SJCRH30 (cell line): ENCODE results near the gene MTA1. TPM values are rescaled to one million over a fixed set of nuclear protein-coding genes. Genes with fewer than 3 reads are reported as not detected.

ENCODE experiments used
- DNase-seq, 2 experiments: peaks; one replicate each; pipeline ENCODE4 v3.0.0-alpha.2; 2015 to 2020
- H3K27ac ChIP-seq: fragments of 250-450 bp; sonication (Bioruptor Pico); 2 replicates; pipeline ENCODE4 v1.5.1; 2020; ENCODE audit warnings: mild to moderate bottlenecking, moderate library complexity
- H3K27me3 ChIP-seq: fragments of 250-450 bp; sonication (Bioruptor Pico); 2 replicates; pipeline ENCODE4 v1.5.1; 2020; ENCODE audit warnings: mild to moderate bottlenecking, moderate library complexity
- H3K36me3 ChIP-seq: fragments of 250-450 bp; sonication (Bioruptor Pico); 2 replicates; pipeline ENCODE4 v1.5.1; 2020; ENCODE audit warnings: mild to moderate bottlenecking, moderate library complexity
- H3K4me1 ChIP-seq: fragments of 250-450 bp; sonication (Bioruptor Pico); 2 replicates; pipeline ENCODE4 v1.5.1; 2020; ENCODE audit warnings: mild to moderate bottlenecking, moderate library complexity
- H3K4me3 ChIP-seq: fragments of 250-450 bp; sonication (Bioruptor Pico); 2 replicates; pipeline ENCODE4 v1.5.1; 2020; ENCODE audit warnings: mild to moderate bottlenecking, moderate library complexity
- H3K9me3 ChIP-seq: fragments of 250-450 bp; sonication (Bioruptor Pico); replicated peaks from 2 replicates; pipeline ENCODE4 v1.5.1; 2020; ENCODE audit warnings: mild to moderate bottlenecking, moderate library complexity
- total RNA-seq: library from RNA; depleted of rRNA; stranded (reverse); fragments of >200 nt; shearing (Covaris generic); gene quantifications from 2 replicates; pipeline ENCODE4 v1.2.3, GENCODE V29; 2014

Gene MTA1
- total RNA-seq, 1 experiment from 2014 or later, result 117 TPM

DNA sequence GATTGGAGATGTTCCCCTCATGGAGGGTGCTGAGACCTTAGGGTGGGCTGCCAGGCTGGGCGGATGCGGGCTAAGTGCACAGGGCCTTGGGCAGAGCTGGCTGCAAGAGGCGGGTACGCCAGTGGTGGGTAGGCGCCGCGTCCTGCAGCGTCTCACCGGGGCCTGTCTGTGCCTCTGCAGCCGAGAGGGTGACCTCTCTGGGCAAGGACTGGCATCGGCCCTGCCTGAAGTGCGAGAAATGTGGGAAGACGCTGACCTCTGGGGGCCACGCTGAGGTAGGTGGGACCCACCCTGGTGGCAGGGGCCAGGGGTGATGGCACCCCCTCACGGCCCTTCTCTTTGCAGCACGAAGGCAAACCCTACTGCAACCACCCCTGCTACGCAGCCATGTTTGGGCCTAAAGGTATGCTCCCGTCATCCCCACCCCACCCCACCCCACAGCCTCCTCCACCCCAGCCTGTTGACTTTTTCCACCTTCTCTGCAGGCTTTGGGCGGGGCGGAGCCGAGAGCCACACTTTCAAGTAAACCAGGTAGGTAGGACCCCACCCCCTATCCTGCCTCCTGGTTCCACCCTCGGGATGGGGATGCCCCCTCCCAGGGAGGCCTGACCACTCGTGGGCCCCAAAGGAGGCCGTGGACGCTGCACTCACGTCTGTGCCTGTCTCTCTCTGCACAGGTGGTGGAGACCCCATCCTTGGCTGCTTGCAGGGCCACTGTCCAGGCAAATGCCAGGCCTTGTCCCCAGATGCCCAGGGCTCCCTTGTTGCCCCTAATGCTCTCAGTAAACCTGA lies 68.6 kb downstream of the MTA1 start:
- no peaks in the 10 kb centered on the region for H3K9me3 ChIP-seq
- H3K27ac ChIP-seq, result no peak overlapping the region
- H3K27me3 ChIP-seq, result no peaks in the 10 kb centered on the region
- no peak overlapping the region for H3K4me3 ChIP-seq
- H3K4me1 ChIP-seq, result peaks cover 27% of the 10 kb centered on the region; the same call in 1 of the 2 replicates
- DNase-seq, result no peak
- H3K36me3 ChIP-seq, result no peaks in the 10 kb centered on the region; the same call in 1 of the 2 replicates

DNA sequence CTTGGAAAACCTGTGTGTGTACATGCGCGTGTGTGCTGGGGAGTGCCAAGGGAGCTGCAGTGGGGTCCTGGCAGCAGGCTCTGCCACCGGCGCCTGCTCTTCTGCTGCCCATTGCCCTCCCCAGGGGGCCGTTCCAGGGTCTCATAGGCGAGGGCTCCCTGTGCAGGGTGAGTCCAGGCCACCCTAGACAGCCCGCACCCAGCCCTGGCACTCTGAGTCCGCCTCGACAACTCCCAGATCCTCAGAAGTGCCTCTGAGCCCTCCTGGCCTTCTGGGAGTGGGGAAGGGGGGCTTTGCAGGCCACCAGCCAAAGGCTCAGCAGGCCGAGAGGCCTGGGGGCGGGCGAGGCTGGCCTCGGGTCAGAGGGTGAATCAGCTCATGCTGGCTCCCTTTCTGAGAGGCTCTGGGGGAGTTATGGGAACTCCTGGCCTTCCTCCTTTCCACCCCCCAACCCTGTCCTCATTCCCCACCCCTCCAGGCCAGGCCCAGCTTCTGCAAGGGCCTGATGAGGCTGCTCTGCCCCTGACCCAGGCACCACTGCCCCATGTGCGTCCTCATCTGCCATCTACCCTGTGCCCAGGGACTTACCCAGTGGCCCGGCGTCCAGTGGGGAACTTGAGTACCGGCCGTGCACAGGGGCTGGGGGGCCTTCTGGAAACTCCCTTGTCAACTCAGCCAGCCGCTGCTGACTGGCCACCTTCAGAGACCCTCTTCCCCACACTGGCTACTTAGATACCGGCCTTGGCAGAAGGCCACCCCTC lies 69.3 kb downstream of the MTA1 start:
- Histone ChIP-seq H3K27me3 (no peaks in the 10 kb centered on the region), H3K36me3 (no peaks in the 10 kb centered on the region; the same call in 1 of the 2 replicates), H3K4me3 (peak overlapping the region; percentile 59), H3K9me3 (no peaks in the 10 kb centered on the region), H3K4me1 (peaks cover 19% of the 10 kb centered on the region; the same call in 1 of the 2 replicates), H3K27ac (peak overlapping the region; percentile 44)
- DNase-seq, result no peak

DNA sequence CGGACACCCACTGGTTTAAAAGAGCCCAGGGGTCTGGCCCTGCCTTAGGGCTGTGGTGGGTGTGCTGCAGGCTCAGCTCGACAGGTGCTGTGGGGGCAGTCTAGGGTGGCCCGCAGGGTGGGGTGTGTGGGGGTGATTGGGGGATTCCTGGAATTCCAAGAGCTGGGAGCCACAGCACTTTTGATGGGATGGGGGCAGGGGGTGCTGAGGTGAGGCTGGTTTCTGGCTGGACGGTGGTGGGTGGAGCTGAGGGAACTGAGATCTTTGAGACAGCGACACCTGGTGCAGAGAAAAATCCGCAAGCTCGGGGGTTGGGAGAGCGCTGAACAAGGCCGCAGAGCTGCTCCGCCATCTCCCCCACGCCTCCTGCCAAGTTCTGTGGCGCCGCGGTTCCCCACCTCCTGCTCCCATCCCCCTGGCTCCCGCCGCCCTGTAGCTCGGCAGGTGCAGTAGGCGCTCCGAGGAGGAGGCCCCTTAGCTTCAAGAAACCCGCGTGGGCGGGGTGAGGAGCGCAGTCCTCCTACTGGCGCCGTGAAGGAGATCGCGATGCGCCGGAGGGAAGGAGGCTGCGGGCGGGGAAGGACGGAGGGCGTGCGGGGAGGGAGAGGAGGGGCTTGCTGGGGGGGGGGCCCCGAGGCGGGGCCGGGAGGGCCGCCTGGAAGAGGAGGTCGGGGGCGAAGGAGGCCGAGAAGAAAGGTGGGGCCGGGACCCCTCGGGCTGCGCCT lies 70.1 kb downstream of the MTA1 start:
- peaks cover 12% of the 10 kb centered on the region; the same call in 1 of the 2 replicates for H3K4me1 ChIP-seq
- no peaks in the 10 kb centered on the region; the same call in 1 of the 2 replicates for H3K36me3 ChIP-seq
- H3K27me3 ChIP-seq, result no peaks in the 10 kb centered on the region
- peak overlapping the region; percentile 59 for H3K4me3 ChIP-seq
- no peaks in the 10 kb centered on the region for H3K9me3 ChIP-seq
- DNase-seq, result peak; percentile 91 to 92
- H3K27ac ChIP-seq, result peak overlapping the region; percentile 44

- H3K4me1 ChIP-seq, result peaks cover 8% of the 10 kb centered on the region; the same call in 1 of the 2 replicates
- no peaks in the 10 kb centered on the region; the same call in 1 of the 2 replicates for H3K36me3 ChIP-seq
- peak overlapping the region; percentile 44; the same call in 1 of the 2 replicates for H3K27ac ChIP-seq
- H3K4me3 ChIP-seq, result peak overlapping the region; percentile 59
- peak in 1 of 2 experiments; percentile 50 for DNase-seq
- H3K9me3 ChIP-seq, result no peaks in the 10 kb centered on the region
- no peaks in the 10 kb centered on the region for H3K27me3 ChIP-seq
Observed at GRCh38 chr14:105490267-105490571, 70.6 kb downstream of the MTA1 start.

DNA sequence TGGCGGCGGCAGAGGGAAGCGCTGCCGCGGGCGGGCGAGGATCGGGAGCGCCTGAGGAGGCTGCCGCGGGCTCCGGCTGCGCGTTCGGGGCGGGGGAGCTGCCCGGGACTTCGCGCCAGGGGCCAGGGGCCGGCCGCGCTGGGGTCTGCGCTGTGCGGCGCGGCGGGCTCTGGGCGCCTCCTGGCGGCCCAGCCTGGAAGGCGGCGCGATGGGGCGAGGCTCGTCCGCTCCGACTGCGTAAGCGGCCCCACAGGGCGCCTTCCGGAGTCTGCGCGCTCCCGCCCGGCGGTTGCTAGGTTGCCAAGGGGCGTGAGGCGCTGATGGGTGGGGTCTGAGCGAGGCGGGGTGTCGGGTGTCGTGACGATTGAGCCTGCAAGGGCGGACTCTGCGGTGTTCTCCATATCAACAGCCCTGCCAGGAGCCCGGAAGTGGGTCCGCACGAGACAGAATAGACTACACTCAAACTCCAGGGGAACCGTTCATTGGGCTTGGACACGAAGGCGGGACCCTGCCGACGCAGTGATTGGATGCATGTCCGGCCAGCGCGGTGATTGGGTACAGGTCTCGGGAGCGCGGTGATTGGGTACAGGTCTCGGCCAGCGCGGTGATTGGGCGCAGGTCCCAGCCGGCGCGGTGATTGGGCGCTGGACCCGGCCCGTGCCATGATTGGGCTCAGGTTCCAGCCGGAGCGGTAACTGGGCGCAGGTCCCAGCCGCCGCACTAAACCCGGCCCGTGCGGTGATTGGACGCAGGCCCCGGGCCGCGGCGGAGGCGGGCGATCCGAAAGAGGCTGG lies 71.1 kb downstream of the MTA1 start, which contains the start of gene TEDC1:
TEDC1 (plus strand) TSS at position 675 of the 794 bp plus-strand sequence. CDS start 130 bp downstream, outside the sequence.
- peak; percentile 100 for DNase-seq
- no peaks in the 10 kb centered on the region for H3K27me3 ChIP-seq
- H3K9me3 ChIP-seq, result no peaks in the 10 kb centered on the region
- H3K36me3 ChIP-seq, result no peaks in the 10 kb centered on the region; the same call in 1 of the 2 replicates
- H3K27ac ChIP-seq, result peak within 1 kb of the TSS; percentile 72
- peak within 1 kb of the TSS; percentile 91 for H3K4me3 ChIP-seq
- H3K4me1 ChIP-seq, result peaks cover 8% of the 10 kb centered on the region; the same call in 1 of the 2 replicates

DNA sequence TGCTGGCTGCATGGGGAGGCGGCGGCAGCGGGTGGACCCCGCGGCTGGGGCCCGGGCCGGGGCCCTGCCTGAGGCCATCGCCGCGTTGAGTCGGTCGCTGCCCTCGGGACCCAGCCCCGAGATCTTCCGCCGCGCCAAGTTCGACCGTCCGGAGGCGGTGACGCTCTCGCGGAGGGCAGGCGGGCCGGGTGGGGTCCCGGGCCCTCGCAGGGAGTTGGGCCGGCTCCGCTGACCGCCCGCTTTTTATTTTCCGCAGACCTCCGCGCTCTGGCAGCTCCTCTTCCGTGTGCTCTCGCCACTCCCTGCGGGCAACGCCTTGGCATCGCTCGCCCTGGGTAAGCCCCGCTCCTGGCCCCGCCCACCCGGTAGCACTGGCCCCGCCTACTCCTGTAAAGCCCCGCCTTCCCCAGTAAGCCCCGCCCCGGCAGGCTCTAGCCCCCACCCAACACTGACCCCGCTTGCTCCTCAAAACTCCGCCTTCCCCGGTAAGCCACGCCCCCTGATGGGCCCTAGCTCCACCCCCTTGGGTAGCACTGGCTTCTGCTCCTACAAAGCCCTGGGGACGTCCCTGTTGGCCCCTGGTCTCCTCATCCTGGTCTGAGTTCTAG lies 71.8 kb downstream of the MTA1 start:
- Histone ChIP-seq H3K27ac (peak overlapping the region; percentile 72), H3K4me1 (peaks cover 8% of the 10 kb centered on the region; the same call in 1 of the 2 replicates), H3K9me3 (no peaks in the 10 kb centered on the region), H3K27me3 (no peaks in the 10 kb centered on the region), H3K4me3 (peak overlapping the region; percentile 91), H3K36me3 (no peaks in the 10 kb centered on the region; the same call in 1 of the 2 replicates)
- peak; percentile 89 to 92 for DNase-seq

GRCh38 chr14:105492031-105492970 lies 72.7 kb downstream of the MTA1 start:
- Histone ChIP-seq H3K27me3 (no peaks in the 10 kb centered on the region), H3K4me3 (peak overlapping the region; percentile 91), H3K36me3 (no peaks in the 10 kb centered on the region; the same call in 1 of the 2 replicates), H3K4me1 (peaks cover 8% of the 10 kb centered on the region; the same call in 1 of the 2 replicates), H3K27ac (no peak overlapping the region), H3K9me3 (no peaks in the 10 kb centered on the region)
- no peak for DNase-seq

- Histone ChIP-seq H3K9me3 (no peaks in the 10 kb centered on the region), H3K27ac (no peak overlapping the region), H3K27me3 (no peaks in the 10 kb centered on the region), H3K4me3 (no peak overlapping the region), H3K36me3 (no peaks in the 10 kb centered on the region; the same call in 1 of the 2 replicates), H3K4me1 (peaks cover 15% of the 10 kb centered on the region)
- DNase-seq, result no peak
Observed at GRCh38 chr14:105492971-105493871, 73.6 kb downstream of the MTA1 start.

DNA sequence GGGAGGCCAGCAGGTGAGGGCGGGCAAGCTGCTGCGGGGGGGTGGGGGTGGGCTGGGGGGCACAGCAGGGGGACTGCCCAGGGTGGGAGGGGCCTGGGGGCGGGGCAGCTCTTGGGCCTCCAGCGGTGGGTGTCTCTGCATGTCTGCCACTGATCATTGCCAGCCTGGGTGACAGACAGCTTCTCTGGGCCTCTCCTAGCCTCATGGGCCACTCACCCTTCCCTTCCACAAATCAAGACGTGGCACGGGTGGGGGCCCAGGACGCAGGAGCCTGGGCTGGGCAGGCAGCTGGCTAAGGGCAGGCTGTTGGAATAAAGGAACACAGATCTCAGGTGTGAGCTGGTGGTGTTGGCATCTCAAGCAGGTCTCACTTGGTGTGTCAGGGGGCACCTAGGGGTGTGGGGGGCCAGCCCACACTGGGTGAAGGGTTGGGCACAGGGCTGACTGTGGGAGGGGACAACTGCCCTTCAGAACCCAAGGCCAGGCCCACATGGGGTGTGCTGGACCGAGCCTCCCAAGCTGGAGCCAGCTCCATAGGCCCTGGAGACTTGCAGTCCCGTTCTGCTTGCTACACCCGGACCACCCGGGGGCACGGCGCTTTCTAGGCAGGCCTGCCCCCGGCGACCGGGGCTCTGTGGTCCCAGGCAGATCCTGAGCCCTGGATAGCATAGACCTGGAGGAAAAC lies 74.4 kb downstream of the MTA1 start:
- no peak for DNase-seq
- Histone ChIP-seq H3K27me3 (no peaks in the 10 kb centered on the region), H3K4me1 (peaks cover 19% of the 10 kb centered on the region), H3K27ac (no peak overlapping the region), H3K36me3 (no peaks in the 10 kb centered on the region; the same call in 1 of the 2 replicates), H3K9me3 (no peaks in the 10 kb centered on the region), H3K4me3 (no peak overlapping the region)

DNA sequence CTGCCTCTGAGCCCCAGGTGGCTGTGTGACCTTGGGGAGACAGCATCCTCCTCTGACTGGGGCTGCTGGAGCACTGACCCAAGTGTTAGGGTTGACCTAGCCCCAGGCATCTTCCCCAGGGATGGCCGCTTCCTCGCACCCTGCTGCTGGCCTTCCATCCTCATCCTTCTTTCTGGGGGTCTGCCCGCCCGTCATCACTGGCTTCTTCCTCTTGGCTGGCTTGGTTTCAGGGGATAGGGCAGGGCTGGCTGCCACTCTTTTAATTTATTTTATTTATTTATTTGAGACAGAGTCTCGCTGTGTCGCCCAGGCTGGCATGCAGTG lies 74.9 kb downstream of the MTA1 start:
- Histone ChIP-seq H3K4me3 (no peak overlapping the region), H3K4me1 (peaks cover 17% of the 10 kb centered on the region), H3K36me3 (no peaks in the 10 kb centered on the region; the same call in 1 of the 2 replicates), H3K27ac (no peak overlapping the region), H3K9me3 (no peaks in the 10 kb centered on the region), H3K27me3 (no peaks in the 10 kb centered on the region)
- DNase-seq, result no peak

- H3K4me1 ChIP-seq, result peaks cover 25% of the 10 kb centered on the region
- no peaks in the 10 kb centered on the region for H3K27me3 ChIP-seq
- no peak overlapping the region for H3K27ac ChIP-seq
- no peaks in the 10 kb centered on the region for H3K9me3 ChIP-seq
- no peaks in the 10 kb centered on the region; the same call in 1 of the 2 replicates for H3K36me3 ChIP-seq
- H3K4me3 ChIP-seq, result no peak overlapping the region
- peak in 1 of 2 experiments; percentile 6 for DNase-seq
Observed at GRCh38 chr14:105495101-105495989, 75.7 kb downstream of the MTA1 start.
